PC-9 (cell line): ENCODE measurements around the gene TRIP6.

ENCODE experiments used
- EZH2 ChIP-seq: fragments of 200-600 bp; sonication (generic); IDR thresholded peaks from 2 replicates; pipeline ENCODE4 v1.8.0; 2017; ENCODE audit warnings: antibody characterized with exemption, low read depth
- TF ChIP-seq, protein P1 (sequence below): fragments of 200-600 bp; sonication (generic); conservative IDR thresholded peaks from 2 replicates; pipeline ENCODE4 v1.6.1; 2017; ENCODE audit warnings: mixed run types, antibody characterized with exemption, mild to moderate bottlenecking, moderate library complexity

DNA sequence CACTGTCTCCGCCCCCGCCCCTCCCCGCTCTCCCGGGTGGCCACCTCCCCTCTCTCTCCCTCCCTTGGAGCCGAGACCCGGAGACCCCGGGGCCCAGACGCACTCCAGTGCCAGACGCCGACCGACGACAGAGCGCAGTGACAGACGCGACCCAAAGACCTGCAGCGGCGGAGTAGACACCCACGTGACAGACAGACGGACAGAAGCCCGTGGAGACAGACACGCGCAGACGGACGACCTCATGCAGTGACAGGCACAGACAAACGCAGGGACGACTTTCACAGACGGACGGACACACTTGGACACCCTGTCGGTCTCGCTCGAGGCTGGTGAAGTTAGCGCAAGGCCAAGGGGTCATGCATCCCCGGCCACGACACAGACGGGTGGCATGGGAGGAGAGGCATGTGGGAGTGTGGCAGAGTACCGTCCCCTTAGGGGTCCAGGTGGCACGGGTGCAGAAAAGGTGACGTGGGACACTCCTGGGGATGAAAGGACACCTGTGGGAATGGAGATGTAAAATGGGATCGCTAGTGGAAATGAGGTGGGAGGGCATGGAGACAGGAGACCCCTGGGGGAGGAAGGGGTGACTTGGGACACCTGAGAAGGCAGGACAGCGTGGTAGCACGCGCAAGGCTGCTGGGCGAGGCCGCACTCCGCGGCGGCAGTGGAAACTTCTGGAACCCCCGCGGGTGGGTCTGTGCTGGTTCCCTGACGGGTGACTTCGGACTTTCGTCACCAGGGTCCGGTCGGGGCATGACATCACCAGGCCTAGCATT lies 29.0 kb downstream of the TRIP6 start:
- TF ChIP-seq, protein P1, sequence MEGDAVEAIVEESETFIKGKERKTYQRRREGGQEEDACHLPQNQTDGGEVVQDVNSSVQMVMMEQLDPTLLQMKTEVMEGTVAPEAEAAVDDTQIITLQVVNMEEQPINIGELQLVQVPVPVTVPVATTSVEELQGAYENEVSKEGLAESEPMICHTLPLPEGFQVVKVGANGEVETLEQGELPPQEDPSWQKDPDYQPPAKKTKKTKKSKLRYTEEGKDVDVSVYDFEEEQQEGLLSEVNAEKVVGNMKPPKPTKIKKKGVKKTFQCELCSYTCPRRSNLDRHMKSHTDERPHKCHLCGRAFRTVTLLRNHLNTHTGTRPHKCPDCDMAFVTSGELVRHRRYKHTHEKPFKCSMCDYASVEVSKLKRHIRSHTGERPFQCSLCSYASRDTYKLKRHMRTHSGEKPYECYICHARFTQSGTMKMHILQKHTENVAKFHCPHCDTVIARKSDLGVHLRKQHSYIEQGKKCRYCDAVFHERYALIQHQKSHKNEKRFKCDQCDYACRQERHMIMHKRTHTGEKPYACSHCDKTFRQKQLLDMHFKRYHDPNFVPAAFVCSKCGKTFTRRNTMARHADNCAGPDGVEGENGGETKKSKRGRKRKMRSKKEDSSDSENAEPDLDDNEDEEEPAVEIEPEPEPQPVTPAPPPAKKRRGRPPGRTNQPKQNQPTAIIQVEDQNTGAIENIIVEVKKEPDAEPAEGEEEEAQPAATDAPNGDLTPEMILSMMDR = no peak
- no peak for TF ChIP-seq EZH2
